ENCODE results near the gene BMP8B. TPM values are rescaled to one million over a fixed set of nuclear protein-coding genes. Genes with fewer than 3 reads are reported as not detected.

BMP8B gene
- total RNA-seq, 1 experiment from 2014 or later: 5.9 TPM

- H3K4me1 ChIP-seq: no peaks in the 10 kb centered on the region
- no peaks in the 10 kb centered on the region for H3K27me3 Mint-ChIP-seq (ENCODE audit: insufficient read depth, unreplicated experiment)
Measured at GRCh38 chr1:39835935-39836594, 47.4 kb upstream of the BMP8B start.

GRCh38 chr1:39835110-39835509 lies 46.4 kb upstream of the BMP8B start:
- H3K27me3 ChIP-seq (replicated peaks; ENCODE audit: control insufficient read depth, insufficient read depth, low read length): no peaks in the 10 kb centered on the region
- H3K4me3 ChIP-seq (ENCODE audit: low read depth, low read length): no peak overlapping the region
- no peak for TF ChIP-seq CTCF (IDR thresholded peaks at IDR 0.05; ENCODE audit: insufficient read depth in 1 of 2, low read depth in 1 of 2, low read length in 1 of 2, severe bottlenecking in 1 of 2, unreplicated experiment in 1 of 2)
- Mint-ChIP-seq H3K4me1 (ENCODE audit: low read depth, unreplicated experiment) (peaks cover 6% of the 10 kb centered on the region), H3K27ac (ENCODE audit: unreplicated experiment) (no peak overlapping the region), H3K27me3 (ENCODE audit: insufficient read depth, unreplicated experiment) (no peaks in the 10 kb centered on the region), H3K36me3 (ENCODE audit: insufficient read depth, unreplicated experiment) (peaks cover 9% of the 10 kb centered on the region), H3K9me3 (ENCODE audit: unreplicated experiment) (no peaks in the 10 kb centered on the region), H3K4me3 (ENCODE audit: unreplicated experiment) (no peak overlapping the region)
- intact Hi-C loops (cut with micrococcal nuclease; ENCODE audit: unreplicated experiment): no loop called here
- H3K9me3 ChIP-seq: no peaks in the 10 kb centered on the region
- H3K4me1 ChIP-seq: peaks cover 6% of the 10 kb centered on the region
- no peaks in the 10 kb centered on the region; the same call in 1 of the 2 replicates for H3K36me3 ChIP-seq (ENCODE audit: control insufficient read depth, insufficient read depth, low read length)
- POLR2A ChIA-PET: no interaction called here
- BruUV-seq (replicated peaks): no TSS peak
- DNase-seq: no peak
- CTCF ChIA-PET: no interaction called here

More at GRCh38 chr1:39835935-39836594, 47.4 kb upstream of the BMP8B start:
- intact Hi-C loops (cut with micrococcal nuclease; ENCODE audit: unreplicated experiment): no loop called here
- Mint-ChIP-seq H3K9me3 (ENCODE audit: unreplicated experiment) (no peaks in the 10 kb centered on the region), H3K27ac (ENCODE audit: unreplicated experiment) (no peak overlapping the region), H3K4me1 (ENCODE audit: low read depth, unreplicated experiment) (no peaks in the 10 kb centered on the region), H3K36me3 (ENCODE audit: insufficient read depth, unreplicated experiment) (peaks cover 15% of the 10 kb centered on the region), H3K4me3 (ENCODE audit: unreplicated experiment) (no peak overlapping the region)
- H3K27me3 ChIP-seq (replicated peaks; ENCODE audit: control insufficient read depth, insufficient read depth, low read length): no peaks in the 10 kb centered on the region
- no peaks in the 10 kb centered on the region; the same call in 1 of the 2 replicates for H3K36me3 ChIP-seq (ENCODE audit: control insufficient read depth, insufficient read depth, low read length)
- H3K9me3 ChIP-seq: no peaks in the 10 kb centered on the region
- BruUV-seq (replicated peaks): no TSS peak
- TF ChIP-seq CTCF (IDR thresholded peaks at IDR 0.05; ENCODE audit: insufficient read depth in 1 of 2, low read depth in 1 of 2, low read length in 1 of 2, severe bottlenecking in 1 of 2, unreplicated experiment in 1 of 2): no peak
- ChIA-PET CTCF (interaction anchor here (0.7 kb wide), 1 partner anchor 240 kb away, joined by 3 read pairs; no protein-coding TSS in a partner anchor), POLR2A (no interaction called here)
- DNase-seq: no peak
- no peak overlapping the region for H3K4me3 ChIP-seq (ENCODE audit: low read depth, low read length)

- Mint-ChIP-seq H3K27ac (ENCODE audit: unreplicated experiment) (no peak overlapping the region), H3K4me1 (ENCODE audit: low read depth, unreplicated experiment) (peaks cover 14% of the 10 kb centered on the region), H3K9me3 (ENCODE audit: unreplicated experiment) (no peaks in the 10 kb centered on the region), H3K27me3 (ENCODE audit: insufficient read depth, unreplicated experiment) (no peaks in the 10 kb centered on the region), H3K4me3 (ENCODE audit: unreplicated experiment) (no peak overlapping the region), H3K36me3 (ENCODE audit: insufficient read depth, unreplicated experiment) (no peaks in the 10 kb centered on the region)
- POLR2A ChIA-PET: no interaction called here
- no peak for DNase-seq
- no peaks in the 10 kb centered on the region for H3K9me3 ChIP-seq
- CTCF ChIA-PET: no interaction called here
- intact Hi-C loops (cut with micrococcal nuclease; ENCODE audit: unreplicated experiment): no loop called here
- H3K4me1 ChIP-seq: peaks cover 12% of the 10 kb centered on the region
- H3K27me3 ChIP-seq (replicated peaks; ENCODE audit: control insufficient read depth, insufficient read depth, low read length): no peaks in the 10 kb centered on the region
- no peaks in the 10 kb centered on the region; the same call in 1 of the 2 replicates for H3K36me3 ChIP-seq (ENCODE audit: control insufficient read depth, insufficient read depth, low read length)
- no TSS peak for BruUV-seq (replicated peaks)
- TF ChIP-seq CTCF (IDR thresholded peaks at IDR 0.05; ENCODE audit: insufficient read depth in 1 of 2, low read depth in 1 of 2, low read length in 1 of 2, severe bottlenecking in 1 of 2, unreplicated experiment in 1 of 2): no peak
- no peak overlapping the region for H3K4me3 ChIP-seq (ENCODE audit: low read depth, low read length)
Measured at GRCh38 chr1:39833621-39834385, 45.1 kb upstream of the BMP8B start.

Measured in Caco-2 (cell line).